Measurements from ENCODE around the gene GRM2.
"Not testable (repeated sequence)": the region's sequence is repeated elsewhere in the genome, so short reads cannot be mapped to it uniquely, and the experiment has no call there.

Gene GRM2

DNA sequence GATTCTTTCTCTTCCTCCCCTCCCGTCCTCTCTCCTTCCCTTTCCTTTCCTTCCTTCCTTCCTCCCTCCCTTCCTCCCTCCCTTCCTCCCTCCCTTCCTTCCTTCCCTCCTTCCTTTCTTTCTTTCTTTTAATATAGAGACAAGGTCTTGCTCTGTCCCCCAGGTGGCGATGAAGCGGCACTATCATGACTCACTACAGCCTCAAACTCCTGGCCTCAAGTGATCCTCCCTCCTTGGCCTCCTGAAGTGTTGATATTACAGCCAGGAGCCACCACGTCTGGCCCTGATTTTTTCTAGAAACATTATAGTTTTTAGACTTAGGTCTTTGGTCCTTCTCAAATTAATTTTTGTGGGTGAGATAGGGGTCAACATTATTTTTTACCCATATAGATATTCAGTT is 15.5 kb downstream of the GRM2 start:
- no peak for DNase-seq (ENCODE audit: low read depth)

DNA sequence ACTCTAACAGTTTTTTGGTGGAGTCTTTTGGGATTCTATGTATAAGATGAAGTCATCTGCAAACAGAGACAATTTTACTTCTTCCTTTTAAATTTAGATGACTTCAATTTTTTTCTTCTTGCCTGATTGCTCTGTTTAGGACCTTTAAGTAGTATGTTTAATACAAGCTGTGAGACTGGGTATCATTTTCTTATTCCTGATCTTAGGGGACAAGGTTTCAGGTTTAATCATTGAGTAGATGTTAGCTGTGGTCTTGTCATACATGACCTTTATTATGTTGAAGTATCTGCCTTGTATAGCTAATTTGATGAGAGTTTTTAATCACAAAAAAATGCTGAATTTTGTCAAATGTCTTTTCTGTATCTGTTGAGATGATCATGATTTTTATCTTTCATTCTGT is 20.6 kb downstream of the GRM2 start:
- DNase-seq (ENCODE audit: low read depth) = no peak

DNA sequence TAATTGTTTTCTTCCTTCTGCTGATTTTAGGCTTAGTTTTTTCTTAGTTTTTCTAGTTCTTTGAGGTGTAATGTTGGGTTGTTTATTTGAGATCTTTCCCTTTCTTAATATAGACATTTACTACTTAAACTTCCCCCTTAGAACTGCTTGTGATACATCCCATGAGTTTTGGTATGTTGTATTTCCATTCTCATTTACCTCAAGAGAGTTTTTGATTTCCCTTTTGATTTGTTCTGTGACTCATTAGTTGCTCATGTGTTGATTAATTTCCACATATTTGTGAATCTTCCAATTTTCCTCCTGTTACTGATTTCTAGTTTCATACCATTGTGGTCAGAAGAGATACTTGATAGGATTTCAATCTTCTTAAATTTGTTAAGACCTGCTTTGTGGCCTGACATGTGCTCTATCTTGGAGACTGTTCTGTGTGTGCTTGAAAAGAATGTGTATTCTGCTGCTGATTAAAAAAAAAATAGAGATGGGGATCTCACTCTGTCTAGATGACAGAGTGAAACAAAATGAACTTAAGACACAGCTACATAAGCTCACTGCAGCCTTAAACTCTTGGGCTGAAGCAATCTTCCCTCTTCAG is 22.3 kb downstream of the GRM2 start:
- no peak for DNase-seq (ENCODE audit: low read depth)

DNA sequence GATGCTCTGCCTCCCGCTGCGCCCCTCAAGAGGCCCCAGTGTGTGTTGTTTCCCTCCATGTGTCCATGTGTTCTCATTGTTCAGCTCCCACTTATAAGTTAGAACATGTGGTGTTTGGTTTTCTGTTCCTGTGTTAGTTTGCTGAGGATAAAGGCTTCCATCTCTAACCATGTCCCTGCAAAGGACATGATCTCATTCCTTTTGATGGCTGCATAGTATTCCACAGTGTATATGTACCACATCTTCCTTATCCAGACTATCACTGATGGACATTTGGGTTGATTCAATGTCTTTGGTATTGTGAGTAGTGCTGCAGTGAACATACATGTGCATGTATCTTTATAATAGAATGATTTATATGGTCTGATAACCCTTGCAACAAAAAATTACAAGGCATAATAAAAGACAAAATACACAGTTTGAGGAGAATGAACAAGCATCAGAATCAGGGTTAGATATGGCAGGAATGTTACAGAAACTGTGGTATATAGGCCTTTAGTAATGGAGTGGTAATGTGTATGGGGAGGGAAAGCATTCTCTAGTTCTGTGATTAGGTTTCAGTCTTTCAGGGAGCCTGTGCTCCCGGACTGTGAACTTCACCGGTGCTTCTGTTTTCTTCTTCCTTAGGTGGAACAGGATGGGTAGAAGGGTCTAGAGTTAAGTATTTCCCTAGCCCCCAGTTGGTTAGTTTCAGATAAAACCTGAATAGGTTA is 27.1 kb downstream of the GRM2 start:
- no peak for DNase-seq (ENCODE audit: low read depth)

DNA sequence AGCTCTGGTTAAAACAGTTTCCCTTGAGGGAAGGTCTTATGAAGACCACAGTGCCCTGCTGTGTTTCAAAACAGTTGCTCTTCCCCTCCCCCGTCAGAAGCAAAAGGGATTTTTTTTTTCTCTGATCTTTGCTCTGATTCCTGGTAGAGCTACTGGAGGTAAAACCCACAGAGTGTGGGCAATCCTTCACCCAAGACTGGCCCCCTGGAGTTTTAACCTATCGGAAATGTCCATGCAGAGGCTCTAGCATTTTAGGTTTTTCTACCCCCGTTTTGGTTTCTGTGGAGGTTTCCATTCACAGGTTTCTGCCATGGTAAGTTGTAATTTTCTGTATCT is 27.7 kb downstream of the GRM2 start:
- DNase-seq (ENCODE audit: low read depth) = no peak

DNA sequence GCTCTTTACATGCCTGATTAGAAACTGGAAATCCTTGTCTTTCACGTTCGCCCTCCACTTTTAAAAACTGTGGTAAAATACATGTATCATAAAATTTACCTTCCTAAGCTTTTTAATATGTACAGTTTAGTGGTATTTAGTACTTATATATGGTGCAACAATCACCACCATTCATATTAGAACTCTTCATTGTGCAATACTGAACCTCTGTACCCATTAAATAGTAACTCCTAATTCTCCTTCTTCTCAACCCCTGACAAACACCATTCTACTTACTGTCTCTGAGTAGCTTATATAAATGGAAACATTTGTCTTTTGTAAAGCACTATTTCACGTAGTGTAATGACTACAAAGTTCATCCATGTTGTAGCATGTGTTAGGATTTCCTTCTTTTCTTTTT is 28.2 kb downstream of the GRM2 start:
- no peak for DNase-seq (ENCODE audit: low read depth)

DNA sequence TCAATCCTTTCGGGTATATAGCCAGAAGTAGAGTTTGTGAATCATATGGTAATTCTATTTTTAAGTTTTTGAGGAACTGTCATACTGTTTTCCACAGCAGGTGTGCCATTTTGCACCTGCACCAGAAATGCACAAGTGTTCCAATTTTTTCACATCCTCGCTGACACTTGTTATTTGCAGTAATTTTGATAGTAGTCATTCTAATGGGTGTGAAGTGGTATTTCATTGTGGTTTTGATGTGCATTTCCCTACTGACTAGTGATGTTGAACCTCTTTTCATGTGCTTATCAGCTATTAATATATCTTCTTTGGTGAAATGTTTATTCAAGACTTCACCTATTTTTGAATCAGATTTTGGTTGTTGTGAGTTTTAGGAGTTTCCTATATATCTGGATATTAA is 29.1 kb downstream of the GRM2 start:
- no peak for DNase-seq (ENCODE audit: low read depth)

DNA sequence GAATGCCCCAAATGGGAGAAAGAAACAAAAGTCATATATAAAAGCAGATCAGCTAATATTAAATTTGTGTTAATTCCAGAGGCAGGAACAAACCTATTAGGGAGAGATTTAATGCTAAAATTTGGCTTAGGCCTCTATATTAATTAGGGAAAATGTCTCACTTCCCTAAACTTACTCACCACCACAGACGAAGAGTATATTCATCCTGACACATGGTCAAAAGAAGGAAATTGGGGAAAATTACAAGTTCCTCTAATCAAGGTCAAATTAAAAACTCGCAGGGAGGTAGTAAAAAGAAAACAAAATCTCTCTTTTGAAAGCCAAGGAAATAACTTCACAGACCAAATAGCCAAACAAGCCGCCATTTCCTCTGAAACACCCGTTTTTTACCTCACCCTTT is 32.2 kb downstream of the GRM2 start:
- DNase-seq (ENCODE audit: low read depth) = no peak

DNA sequence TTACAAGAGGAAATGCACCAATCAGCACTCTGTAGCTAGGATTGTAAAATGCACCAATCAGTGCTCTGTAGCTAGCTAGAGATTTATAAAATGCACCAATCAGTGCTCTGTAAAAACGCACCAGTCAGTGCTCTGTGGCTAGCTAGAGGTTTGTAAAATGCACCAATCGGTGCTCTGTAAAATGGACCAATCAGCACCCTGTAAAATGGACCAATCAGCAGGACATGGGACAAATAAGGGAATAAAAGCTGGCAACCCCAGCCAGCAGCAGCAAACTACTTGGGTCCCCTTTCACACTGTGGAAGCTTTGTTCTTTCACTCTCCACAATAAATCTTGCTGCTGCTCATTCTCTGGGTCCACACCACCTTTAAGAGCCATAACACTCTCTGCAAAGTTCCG is 35.5 kb downstream of the GRM2 start:
- not testable (repeated sequence) for DNase-seq (ENCODE audit: low read depth)

DNA sequence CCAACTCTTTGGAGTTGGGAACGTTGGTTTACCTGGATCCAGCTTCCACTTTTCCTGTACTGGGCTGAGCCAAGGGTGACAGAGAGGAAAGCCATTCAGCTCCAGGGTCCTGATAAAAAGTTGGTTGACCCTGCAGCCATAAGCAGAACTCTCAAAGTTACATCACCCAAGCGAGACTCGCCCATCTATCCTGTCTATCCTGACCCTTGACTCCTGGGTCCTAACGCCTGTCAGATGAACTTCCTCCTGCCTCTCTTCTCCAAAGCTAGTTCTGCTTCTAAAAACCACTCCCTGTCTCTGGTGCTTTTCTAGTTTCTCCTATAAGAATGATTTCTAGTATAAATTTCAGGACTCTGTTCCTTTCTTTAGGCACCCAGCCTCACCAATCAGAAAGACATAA is 36.1 kb downstream of the GRM2 start:
- DNase-seq (ENCODE audit: low read depth) = not testable (repeated sequence)

DNA sequence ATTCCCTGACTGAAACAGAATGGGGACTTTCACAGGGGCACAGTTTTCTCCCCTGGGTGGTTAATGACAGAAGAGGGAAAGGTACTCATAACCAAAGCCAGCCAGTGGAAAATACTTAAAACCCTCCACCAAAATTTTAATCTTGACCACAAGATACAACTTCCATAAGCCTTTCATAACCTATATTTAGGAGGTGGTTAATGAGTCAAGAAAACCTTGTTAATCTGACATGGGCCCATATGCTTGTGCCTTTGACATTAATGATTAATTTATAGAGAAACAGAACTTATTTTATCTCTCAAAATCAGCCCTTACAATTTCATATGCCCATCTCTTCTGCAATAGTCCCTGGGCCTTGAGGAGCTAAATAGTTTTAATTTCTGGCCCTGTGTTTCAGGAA is 41.0 kb downstream of the GRM2 start:
- no peak for DNase-seq (ENCODE audit: low read depth)

DNA sequence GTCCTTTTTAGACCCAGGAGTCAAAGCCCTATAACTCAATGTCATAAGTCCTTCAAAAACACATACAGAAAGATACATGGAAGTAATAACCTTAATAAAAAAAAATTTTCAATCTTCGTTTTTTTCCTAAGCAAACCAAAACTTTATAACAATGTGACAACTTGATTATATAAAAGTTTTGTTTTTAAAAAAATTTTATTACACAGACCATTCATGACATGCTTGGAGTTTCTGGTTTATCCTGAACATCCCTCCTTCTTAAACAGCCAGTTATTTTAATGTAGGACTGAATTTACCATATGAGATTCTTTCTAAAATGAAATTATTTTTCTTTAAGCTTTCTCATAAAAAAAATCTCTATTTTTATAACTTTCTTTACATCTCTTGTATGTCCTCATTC is 41.5 kb downstream of the GRM2 start:
- no peak for DNase-seq (ENCODE audit: low read depth)

DNA sequence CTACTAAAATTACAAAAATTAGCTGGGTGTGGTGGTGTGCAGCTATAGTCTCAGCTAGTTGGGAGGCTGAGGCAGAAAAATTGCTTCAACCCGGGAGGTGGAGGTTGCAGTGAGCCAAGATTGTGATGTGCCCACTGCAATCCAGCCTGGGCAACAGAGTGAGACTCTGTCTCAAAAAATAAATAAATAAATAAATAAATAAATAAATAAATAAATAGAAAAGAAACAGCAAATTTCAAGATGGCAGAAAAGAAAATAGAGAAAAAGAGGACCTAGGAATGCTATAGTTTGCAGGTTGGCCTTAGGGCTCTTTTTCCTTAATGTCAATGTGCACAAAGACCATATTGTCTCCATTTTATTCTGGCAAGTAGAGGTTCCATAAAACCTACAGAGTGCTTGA is 44.0 kb downstream of the GRM2 start:
- no peak for DNase-seq (ENCODE audit: low read depth)

DNA sequence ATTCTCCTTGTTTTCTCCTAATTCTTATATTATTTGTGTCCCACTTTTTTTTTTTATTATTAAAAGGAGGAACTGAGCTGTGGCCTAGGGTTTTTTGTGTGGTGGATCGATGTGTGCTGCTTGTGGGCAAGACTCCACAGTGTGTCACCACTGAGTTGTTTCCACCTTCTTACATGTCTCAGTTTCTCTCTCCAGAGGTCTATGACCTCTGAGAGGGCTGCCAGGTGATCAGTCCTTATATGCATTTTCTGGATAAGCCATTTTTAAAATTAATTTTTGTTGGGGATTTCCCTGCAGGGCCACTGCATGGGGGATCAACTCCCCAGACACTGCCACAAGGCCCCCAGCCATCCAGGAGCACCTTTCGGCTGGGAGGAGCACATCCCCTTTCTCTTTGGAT is 44.4 kb downstream of the GRM2 start:
- no peak for DNase-seq (ENCODE audit: low read depth)

DNA sequence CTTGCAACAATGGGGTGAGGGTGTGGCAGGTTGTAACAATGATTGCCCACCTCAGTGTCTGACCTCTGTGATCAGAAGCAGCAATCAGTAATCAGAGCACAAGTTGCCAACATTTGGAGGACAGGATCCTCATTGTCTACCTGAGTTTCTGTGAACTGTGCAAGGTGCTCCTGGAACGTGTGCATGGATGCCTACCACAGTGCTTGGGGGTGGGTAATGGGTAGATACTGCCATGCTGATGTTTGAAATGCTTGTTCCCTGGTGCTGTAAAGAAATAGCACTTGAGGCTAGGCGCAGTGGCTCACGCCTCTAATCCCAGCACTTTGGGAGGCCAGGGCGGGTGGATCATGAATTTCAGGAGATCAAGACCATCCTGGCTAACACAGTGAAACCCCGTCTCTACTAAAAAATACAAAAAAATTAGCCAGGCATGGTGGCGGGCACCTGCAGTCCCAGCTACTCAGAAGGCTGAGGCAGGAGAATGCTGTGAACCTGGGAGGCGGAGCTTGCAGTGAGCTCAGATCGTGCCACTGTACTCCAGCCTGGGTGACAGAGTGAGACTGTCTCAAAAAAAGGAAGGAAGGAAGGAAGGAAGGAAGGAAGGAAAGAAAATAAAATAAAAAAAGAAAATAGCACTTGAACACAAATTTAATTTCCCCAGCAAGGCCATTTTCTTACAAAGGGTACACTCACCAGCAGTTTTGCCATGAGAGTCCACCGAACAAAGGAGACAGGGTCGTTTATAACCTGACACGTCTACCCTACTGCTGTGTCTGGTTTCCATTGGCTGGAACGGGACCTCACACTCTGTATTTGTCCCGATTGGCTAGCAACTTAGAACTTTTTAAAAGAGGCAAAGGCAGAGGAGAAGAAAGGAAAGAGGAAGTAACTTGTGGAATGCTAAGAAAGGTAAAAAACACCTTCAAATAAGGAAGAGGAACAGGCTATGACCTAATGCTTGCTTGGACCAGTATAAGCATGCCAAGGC is 47.2 kb downstream of the GRM2 start:
- not testable (repeated sequence) for DNase-seq (ENCODE audit: low read depth)

DNA sequence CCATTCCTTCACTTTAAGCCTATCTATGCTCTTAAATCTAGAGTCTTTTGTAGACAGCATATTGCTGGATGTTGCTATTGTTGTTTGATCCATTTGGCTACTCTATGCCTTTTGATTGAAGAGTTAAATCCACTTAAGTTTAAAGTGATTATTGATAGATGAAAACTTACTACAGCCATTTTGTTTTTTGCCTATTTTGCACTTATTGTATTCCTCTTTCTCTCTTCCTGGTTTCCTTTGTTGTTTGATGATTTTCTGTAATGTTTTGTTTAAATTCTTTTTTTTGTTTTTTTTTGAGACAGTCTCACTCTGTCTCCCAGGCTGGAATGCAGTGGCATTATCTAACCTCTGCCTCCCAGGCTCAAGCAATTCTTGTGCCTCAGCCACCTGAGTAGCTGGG is 52.3 kb downstream of the GRM2 start:
- no peak for DNase-seq (ENCODE audit: low read depth)
